GM12878 (cell line): Measurements from ENCODE around the gene TNFRSF14. TPM values are rescaled to one million over a fixed set of nuclear protein-coding genes. Genes with fewer than 3 reads are reported as not detected.

Experiments
- ATAC-seq: fragments of 200-7000 bp; cut with Tn5 transposase; 3 replicates; pipeline ENCODE4 v1.9.1; 2020; ENCODE audit warnings: mild to moderate bottlenecking, moderate library complexity
- BruUV-seq: library from RNA; stranded (reverse); fragments of 400-500 nt; replicated peaks from 2 replicates; lab custom pipeline; 2021; lab: Mats Ljungman, UMichigan
- CTCF ChIA-PET: fragments of 300-600 bp; sonication (Branson Sonifier 250); formaldehyde crosslinking; extraction: SDS; loops from one replicate; lab custom pipeline; 2021; ENCODE audit warnings: inconsistent platforms; lab: Yijun Ruan, JAX
- POLR2A ChIA-PET: fragments of 350-600 bp; formaldehyde crosslinking; extraction: SDS; loops from one replicate; lab custom pipeline; 2021; ENCODE audit warnings: inconsistent platforms; lab: Charles Lee
- RAD21 ChIA-PET: fragments of 300-600 bp; sonication (Branson Sonifier 250); formaldehyde crosslinking; loops from one replicate; lab custom pipeline; 2023; ENCODE audit warnings: antibody characterized with exemption; ENCODE audit not compliant: unreplicated experiment; lab: Charles Lee
- SMC1A ChIA-PET: fragments of 300-600 bp; sonication (Branson Sonifier 250); formaldehyde crosslinking; loops from one replicate; lab custom pipeline; 2023; ENCODE audit not compliant: unreplicated experiment, uncharacterized antibody; lab: Charles Lee
- DNase-seq: peaks from one replicate; pipeline ENCODE4 v3.0.0-alpha.2; 2011; ENCODE audit warnings: low read depth, low spot score
- FAIRE-seq: peaks from 3 replicates; lab custom pipeline; 2011; peaks lifted over from hg19 to GRCh38; lab: Jason Lieb, UNC
- H2AFZ ChIP-seq: 2 replicates; pipeline ENCODE4 v1.6.0; 2011; ENCODE audit warnings: low read depth, low read length, control low read depth; ENCODE audit not compliant: control insufficient read depth
- H3K27ac ChIP-seq: 2 replicates; pipeline ENCODE4 v1.5.1; 2011; ENCODE audit warnings: control low read depth; ENCODE audit not compliant: control insufficient read depth, insufficient read depth
- H3K27me3 ChIP-seq, 2 experiments: replicated peaks in 1 of 2; 2 replicates each; pipeline versions ENCODE4 v1.6.0 to v1.6.1; 2011; ENCODE audit warnings: low read length in 1 of 2; ENCODE audit not compliant: control insufficient read depth in 2 of 2, insufficient read depth in 2 of 2
- H3K36me3 ChIP-seq, 2 experiments: 2 replicates each; pipeline ENCODE4 v1.5.1; 2011; ENCODE audit warnings: low read length in 1 of 2; ENCODE audit not compliant: control insufficient read depth in 2 of 2, insufficient read depth in 2 of 2
- H3K4me1 ChIP-seq: 2 replicates; pipeline ENCODE4 v1.6.1; 2011; ENCODE audit warnings: mild to moderate bottlenecking, low read length, moderate library complexity, mixed read lengths; ENCODE audit not compliant: control insufficient read depth, insufficient read depth
- H3K4me2 ChIP-seq: 2 replicates; pipeline ENCODE4 v1.6.0; 2011; ENCODE audit warnings: control low read depth; ENCODE audit not compliant: control insufficient read depth, insufficient read depth
- H3K4me3 ChIP-seq: fragments of 200-600 bp; sonication (generic); 2 replicates; pipeline ENCODE4 v1.5.1; 2016
- H3K79me2 ChIP-seq: 2 replicates; pipeline ENCODE4 v1.6.0; 2011; ENCODE audit warnings: low read length; ENCODE audit not compliant: control insufficient read depth, insufficient read depth
- H3K9ac ChIP-seq: 2 replicates; pipeline ENCODE4 v1.8.0; 2011; ENCODE audit warnings: low read length, control low read depth, mixed read lengths; ENCODE audit not compliant: control insufficient read depth, insufficient read depth
- H3K9me3 ChIP-seq: replicated peaks from 3 replicates; pipeline ENCODE4 v1.5.1; 2011; ENCODE audit warnings: mild to moderate bottlenecking, low read length; ENCODE audit not compliant: control insufficient read depth, insufficient read depth
- H4K20me1 ChIP-seq: 2 replicates; pipeline ENCODE4 v1.6.0; 2011; ENCODE audit not compliant: control insufficient read depth, insufficient read depth
- BHLHE40 ChIP-seq, 2 experiments: fragments of 450-650 bp in 1 of 2; IDR thresholded peaks; 2 replicates each; pipeline ENCODE4 v1.6.1; 2011 to 2017; ENCODE audit warnings: low read depth in 2 of 2, borderline replicate concordance in 1 of 2, improper control_type of control experiment in 1 of 2, low read length in 1 of 2, mild to moderate bottlenecking in 1 of 2
- HDAC6 ChIP-seq: fragments of 200-600 bp; sonication (generic); IDR thresholded peaks from one replicate; pipeline ENCODE4 v1.8.0; 2017; ENCODE audit warnings: antibody characterized with exemption; ENCODE audit not compliant: unreplicated experiment
- IKZF2 ChIP-seq, 2 experiments: fragments of 450-650 bp; IDR thresholded peaks; 2 replicates each; pipeline ENCODE4 v1.6.1; 2017; ENCODE audit warnings: mild to moderate bottlenecking in 2 of 2, moderate library complexity in 2 of 2
- NFIC ChIP-seq: IDR thresholded peaks from 2 replicates; pipeline ENCODE4 v1.6.1; 2012; ENCODE audit warnings: low read depth, mild to moderate bottlenecking, inconsistent platforms, low read length, moderate library complexity
- NFYB ChIP-seq: IDR thresholded peaks from 2 replicates; pipeline ENCODE4 v1.6.1; 2011; ENCODE audit warnings: low read depth, mild to moderate bottlenecking, low read length, improper control_type of control experiment, moderate library complexity; ENCODE audit not compliant: insufficient read depth
- POU2F2 ChIP-seq: IDR thresholded peaks from 3 replicates; pipeline ENCODE4 v1.6.1; 2011; ENCODE audit warnings: low read depth, mild to moderate bottlenecking, low read length, borderline replicate concordance
- SP1 ChIP-seq: IDR thresholded peaks from one replicate; pipeline ENCODE4 v1.6.1; 2011; ENCODE audit warnings: low read depth, low read length
- SUPT20H ChIP-seq: IDR thresholded peaks from 2 replicates; pipeline ENCODE4 v1.6.1; 2011; ENCODE audit warnings: low read depth, mild to moderate bottlenecking, low read length, moderate library complexity, borderline replicate concordance; ENCODE audit not compliant: control insufficient read depth
- ZNF24 ChIP-seq: fragments of 450-650 bp; IDR thresholded peaks from 2 replicates; pipeline ENCODE4 v1.6.1; 2017; ENCODE audit warnings: antibody characterized with exemption, mild to moderate bottlenecking
- WGBS: methylation state at CpG from one replicate; pipeline ENCODE4 v1.1.6; 2016; ENCODE audit warnings: low lambda C conversion rate; ENCODE audit not compliant: insufficient replicate concordance, insufficient coverage; ENCODE audit errors: missing lambda C conversion rate; 5-methylcytosine and 5-hydroxymethylcytosine counted together
- in situ Hi-C: fragments of 300-500 bp; cut with MboI; formaldehyde crosslinking; loops from 9 replicates; pipeline ENCODE4 v1.14.3; 2018; ENCODE audit warnings: mixed read lengths
- intact Hi-C: fragments of 100-400 bp; cut with micrococcal nuclease; formaldehyde crosslinking; loops from one replicate; pipeline ENCODE4 v1.14.2; 2022; ENCODE audit not compliant: unreplicated experiment
- polyA plus RNA-seq, 11 experiments: library from polyadenylated mRNA; depleted of rRNA in 4 of 11; unstranded in 6 of 11; stranded (reverse) in 5 of 11; fragments of >200 nt; fragmentation: Nextera tagmentation in 4 of 11; fragmentation: Illumina TruSeq in 1 of 11; extraction: Ambion mirVana in 4 of 11; extraction: Trizol in 1 of 11; gene quantifications; 1 replicate in 1 of 11; 2 replicates in 10 of 11; pipeline versions ENCODE4 v1.2.1 to v1.2.3, GENCODE V29; 2011 to 2016; ENCODE audit warnings: inconsistent platforms in 2 of 11, missing spikeins in 2 of 11, low read depth in 1 of 11
- total RNA-seq, 4 experiments: library from RNA; depleted of rRNA in 3 of 4; stranded (reverse); fragments of >200 nt in 3 of 4; fragmentation: Illumina TruSeq in 1 of 4; extraction: Trizol in 1 of 4; gene quantifications; 2 replicates each; pipeline versions ENCODE4 v1.2.1 to v1.2.3, GENCODE V29; 2013 to 2021
- TF ChIP-seq, protein P1 (sequence below): fragments of 450-650 bp; IDR thresholded peaks from 2 replicates; pipeline ENCODE4 v1.6.1; 2018; ENCODE audit warnings: mild to moderate bottlenecking, low read depth, moderate library complexity; ENCODE audit not compliant: partially characterized antibody

TNFRSF14 gene
- total and polyA plus RNA-seq, 10 of the 15 experiments (the other 5 are each of a cell fraction or from before 2014, with no cell fraction given): 0.43 to 114 (median 41.5) TPM

DNA sequence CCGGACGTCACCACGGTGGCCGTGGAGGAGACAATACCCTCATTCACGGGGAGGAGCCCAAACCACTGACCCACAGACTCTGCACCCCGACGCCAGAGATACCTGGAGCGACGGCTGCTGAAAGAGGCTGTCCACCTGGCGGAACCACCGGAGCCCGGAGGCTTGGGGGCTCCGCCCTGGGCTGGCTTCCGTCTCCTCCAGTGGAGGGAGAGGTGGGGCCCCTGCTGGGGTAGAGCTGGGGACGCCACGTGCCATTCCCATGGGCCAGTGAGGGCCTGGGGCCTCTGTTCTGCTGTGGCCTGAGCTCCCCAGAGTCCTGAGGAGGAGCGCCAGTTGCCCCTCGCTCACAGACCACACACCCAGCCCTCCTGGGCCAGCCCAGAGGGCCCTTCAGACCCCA lies 7.0 kb downstream of the TNFRSF14 start:
- peaks cover 0 to 2% of the 10 kb centered on the region in 2 experiments; a peak in 3 of 4 replicates for H3K36me3 ChIP-seq
- no peak overlapping the region for H3K9ac ChIP-seq
- POLR2A ChIA-PET: no interaction called here
- in situ Hi-C loops (no loop called here), intact Hi-C loops (no loop called here)
- FAIRE-seq: no peak
- no peak overlapping the region for H3K4me3 ChIP-seq
- RAD21 ChIA-PET: no interaction called here
- 84% methylated on average over 18 of the region's 18 CpGs for WGBS
- no peaks in the 10 kb centered on the region for H3K4me1 ChIP-seq
- H3K79me2 ChIP-seq: peaks cover 5% of the 10 kb centered on the region
- no peaks in the 10 kb centered on the region for H3K9me3 ChIP-seq
- no peak for ATAC-seq
- TF ChIP-seq SUPT20H (no peak), HDAC6 (no peak), SP1 (no peak), ZNF24 (no peak), POU2F2 (no peak), BHLHE40 (IDR thresholded peaks at IDR 0.05; ENCODE audit: borderline replicate concordance in 1 of 2, low read depth in 2 of 2, low read length in 1 of 2) (no peak), IKZF2 (IDR thresholded peaks at IDR 0.05) (no peak), NFYB (no peak), NFIC (no peak)
- TF ChIP-seq, protein P1, sequence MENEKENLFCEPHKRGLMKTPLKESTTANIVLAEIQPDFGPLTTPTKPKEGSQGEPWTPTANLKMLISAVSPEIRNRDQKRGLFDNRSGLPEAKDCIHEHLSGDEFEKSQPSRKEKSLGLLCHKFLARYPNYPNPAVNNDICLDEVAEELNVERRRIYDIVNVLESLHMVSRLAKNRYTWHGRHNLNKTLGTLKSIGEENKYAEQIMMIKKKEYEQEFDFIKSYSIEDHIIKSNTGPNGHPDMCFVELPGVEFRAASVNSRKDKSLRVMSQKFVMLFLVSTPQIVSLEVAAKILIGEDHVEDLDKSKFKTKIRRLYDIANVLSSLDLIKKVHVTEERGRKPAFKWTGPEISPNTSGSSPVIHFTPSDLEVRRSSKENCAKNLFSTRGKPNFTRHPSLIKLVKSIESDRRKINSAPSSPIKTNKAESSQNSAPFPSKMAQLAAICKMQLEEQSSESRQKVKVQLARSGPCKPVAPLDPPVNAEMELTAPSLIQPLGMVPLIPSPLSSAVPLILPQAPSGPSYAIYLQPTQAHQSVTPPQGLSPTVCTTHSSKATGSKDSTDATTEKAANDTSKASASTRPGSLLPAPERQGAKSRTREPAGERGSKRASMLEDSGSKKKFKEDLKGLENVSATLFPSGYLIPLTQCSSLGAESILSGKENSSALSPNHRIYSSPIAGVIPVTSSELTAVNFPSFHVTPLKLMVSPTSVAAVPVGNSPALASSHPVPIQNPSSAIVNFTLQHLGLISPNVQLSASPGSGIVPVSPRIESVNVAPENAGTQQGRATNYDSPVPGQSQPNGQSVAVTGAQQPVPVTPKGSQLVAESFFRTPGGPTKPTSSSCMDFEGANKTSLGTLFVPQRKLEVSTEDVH: no peak
- no peak overlapping the region for H2AFZ ChIP-seq
- CTCF ChIA-PET: interaction anchor here (1.0 kb wide), 1 partner anchor 148 kb away, joined by 3 read pairs; no protein-coding TSS in a partner anchor
- no peaks in the 10 kb centered on the region for H4K20me1 ChIP-seq
- no peak overlapping the region for H3K4me2 ChIP-seq
- DNase-seq: no peak
- SMC1A ChIA-PET: no interaction called here
- BruUV-seq: TSS peak; percentile 65
- no peaks in the 10 kb centered on the region for H3K27me3 ChIP-seq
- H3K27ac ChIP-seq: no peak overlapping the region
